ENCODE measurements around the gene KNTC1.
"Not testable (repeated sequence)": the region's sequence is repeated elsewhere in the genome, so short reads cannot be mapped to it uniquely, and the experiment has no call there.

- TF ChIP-seq POLR2A, POLR2AphosphoS5 (IDR thresholded peaks at IDR 0.05): not testable (repeated sequence)
- TF ChIP-seq, protein P1, sequence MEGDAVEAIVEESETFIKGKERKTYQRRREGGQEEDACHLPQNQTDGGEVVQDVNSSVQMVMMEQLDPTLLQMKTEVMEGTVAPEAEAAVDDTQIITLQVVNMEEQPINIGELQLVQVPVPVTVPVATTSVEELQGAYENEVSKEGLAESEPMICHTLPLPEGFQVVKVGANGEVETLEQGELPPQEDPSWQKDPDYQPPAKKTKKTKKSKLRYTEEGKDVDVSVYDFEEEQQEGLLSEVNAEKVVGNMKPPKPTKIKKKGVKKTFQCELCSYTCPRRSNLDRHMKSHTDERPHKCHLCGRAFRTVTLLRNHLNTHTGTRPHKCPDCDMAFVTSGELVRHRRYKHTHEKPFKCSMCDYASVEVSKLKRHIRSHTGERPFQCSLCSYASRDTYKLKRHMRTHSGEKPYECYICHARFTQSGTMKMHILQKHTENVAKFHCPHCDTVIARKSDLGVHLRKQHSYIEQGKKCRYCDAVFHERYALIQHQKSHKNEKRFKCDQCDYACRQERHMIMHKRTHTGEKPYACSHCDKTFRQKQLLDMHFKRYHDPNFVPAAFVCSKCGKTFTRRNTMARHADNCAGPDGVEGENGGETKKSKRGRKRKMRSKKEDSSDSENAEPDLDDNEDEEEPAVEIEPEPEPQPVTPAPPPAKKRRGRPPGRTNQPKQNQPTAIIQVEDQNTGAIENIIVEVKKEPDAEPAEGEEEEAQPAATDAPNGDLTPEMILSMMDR (IDR thresholded peaks at IDR 0.05): not testable (repeated sequence)
Observed at GRCh38 chr12:122592543-122592942, 65.5 kb downstream of the KNTC1 start.
